ENCODE measurements around the gene RNF146. TPM values are rescaled to one million over a fixed set of nuclear protein-coding genes. Genes with fewer than 3 reads are reported as not detected.

RNF146 gene
- total and polyA plus RNA-seq, 9 of the 15 experiments (the other 6 are each of a cell fraction or from before 2014, with no cell fraction given) = 8.4 to 30.5 (median 17.5) TPM

GRCh38 chr6:127317388-127318128 lies 50.9 kb downstream of the RNF146 start (continued):
- no peak for TF ChIP-seq E2F6 (IDR thresholded peaks at IDR 0.05; ENCODE audit: borderline replicate concordance in 1 of 2, extremely low read depth in 1 of 2, insufficient read depth in 1 of 2, insufficient read length in 1 of 2, low read depth in 1 of 2, low read length in 1 of 2, poor library complexity in 1 of 2, severe bottlenecking in 1 of 2)

GRCh38 chr6:127319686-127320085 lies 53.0 kb downstream of the RNF146 start:
- Histone ChIP-seq H3K9me1 (ENCODE audit: control insufficient read depth, insufficient read depth, low read length) (no peaks in the 10 kb centered on the region), H3K4me1 (replicated peaks in 1 of 2; ENCODE audit: control insufficient read depth in 2 of 2, insufficient read depth in 2 of 2, low read length in 2 of 2) (no peaks in the 10 kb centered on the region), H3K4me3 (no peak overlapping the region), H3K4me2 (ENCODE audit: insufficient read depth, low read length) (no peak overlapping the region), H3K79me2 (ENCODE audit: control insufficient read depth, insufficient read depth, low read length) (no peaks in the 10 kb centered on the region), H3K36me3 (ENCODE audit: control insufficient read depth, insufficient read depth, low read length) (peaks cover 67% of the 10 kb centered on the region), H3K9me3 (replicated peaks; ENCODE audit: control insufficient read depth, insufficient read depth, low read depth, low read length) (no peaks in the 10 kb centered on the region), H3K27me3 (ENCODE audit: control insufficient read depth in 2 of 2, insufficient read depth in 2 of 2, low read length in 2 of 2) (no peaks in the 10 kb centered on the region), H2AFZ (ENCODE audit: low read depth, low read length) (no peak overlapping the region), H3K9ac (ENCODE audit: insufficient read depth in 1 of 2, low read depth in 2 of 2, low read length in 2 of 2) (no peak overlapping the region), H4K20me1 (replicated peaks; ENCODE audit: control insufficient read depth, insufficient read depth, low read length) (no peaks in the 10 kb centered on the region), H3K27ac (ENCODE audit: extremely low read depth, low read depth, low read length) (no peak overlapping the region)
- intact Hi-C loops (cut with micrococcal nuclease) (no loop called here), in situ Hi-C loops (cut with MboI) (no loop called here)
- ChIA-PET POLR2A (interaction anchor here (0.6 to 0.8 kb wide), 2 partner anchors 16 to 22 kb away, joined by 3 to 4 read pairs; no protein-coding TSS in a partner anchor), CTCF (ENCODE audit: low intra/inter-chr PET ratio) (no interaction called here)
- WGBS (ENCODE audit: insufficient coverage, low coverage, missing lambda C conversion rate) = no CpG with 5 or more reads among the region's 1 CpG
- no peak for ATAC-seq
- no peak for DNase-seq (ENCODE audit: extremely low read depth in 1 of 4, low spot score in 3 of 4)
- no peak for FAIRE-seq
- no TSS peak for BruUV-seq (replicated peaks)
- no peak for TF ChIP-seq TEAD2 (tag; IDR thresholded peaks at IDR 0.05)
- TF ChIP-seq ZNF3 (CRISPR knock-in tag; IDR thresholded peaks at IDR 0.05) = no peak
- no peak for TF ChIP-seq ZNF140 (CRISPR knock-in tag; IDR thresholded peaks at IDR 0.05)
- TF ChIP-seq CUX1 (CRISPR knock-in tag; IDR thresholded peaks at IDR 0.05) = no peak
- no peak for TF ChIP-seq HDGF (IDR thresholded peaks at IDR 0.05)
- no peak for TF ChIP-seq POLR2H (tag; IDR thresholded peaks at IDR 0.05; ENCODE audit: low read depth)
- no peak for TF ChIP-seq ZNF57 (CRISPR knock-in tag; IDR thresholded peaks at IDR 0.05)
- no peak for TF ChIP-seq HDAC1 (IDR thresholded peaks at IDR 0.05)
- no peak for TF ChIP-seq CBX8 (IDR thresholded peaks at IDR 0.05; ENCODE audit: borderline replicate concordance, extremely low read depth, low read depth, low read length, poor library complexity, severe bottlenecking)
- TF ChIP-seq SMARCA5 (IDR thresholded peaks at IDR 0.05) = no peak
